Hypothalamus (tissue), 51 donors: ENCODE measurements around the gene DPF3.

Source experiments
- DNase-seq, 51 donors: peaks; one replicate each; lab custom pipeline; 2025; lab: John Stamatoyannopoulos, UW

Gene DPF3

DNA sequence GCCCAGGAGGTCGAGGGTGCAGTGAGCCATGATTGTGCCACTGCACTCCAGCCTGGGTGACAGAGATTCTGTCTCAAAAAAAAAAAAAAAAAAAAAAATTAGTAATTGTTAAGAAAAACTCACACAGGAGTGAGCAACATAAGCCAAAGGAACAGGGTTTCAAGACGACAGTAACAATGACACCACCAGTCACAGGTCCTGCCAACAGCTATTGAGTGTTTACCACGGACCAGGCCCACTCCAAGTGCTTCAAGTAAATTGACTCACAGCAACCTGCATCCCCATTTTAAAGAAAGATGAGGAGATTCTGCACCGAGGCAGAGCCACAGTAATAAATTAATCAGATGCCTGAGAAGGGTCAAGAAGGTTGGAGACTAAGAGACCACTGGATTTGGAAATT, 194.5 kb downstream of the DPF3 start:
- DNase-seq = no peak

DNA sequence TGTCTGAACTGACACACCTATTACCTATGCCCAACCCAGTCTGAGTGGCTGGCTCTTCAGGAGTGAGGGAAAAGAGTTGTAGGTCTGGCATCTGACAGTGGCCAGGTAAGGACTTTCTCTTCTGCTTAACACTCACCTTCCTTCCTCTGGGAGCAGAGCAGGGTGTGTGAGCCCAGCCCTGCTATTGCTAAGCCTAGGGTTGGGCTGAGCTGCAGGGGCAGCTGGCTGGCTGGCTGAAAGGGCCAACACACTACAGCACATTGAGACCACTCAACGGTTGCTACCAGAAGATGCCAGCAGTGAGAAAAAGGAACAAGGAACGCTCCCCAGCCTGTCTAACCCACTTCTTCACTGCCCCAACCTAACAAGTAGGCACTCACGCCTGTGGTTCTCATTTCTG, 201.2 kb downstream of the DPF3 start:
- DNase-seq = peak in 8 of 51 donors; percentile 8 to 26 (median 16)

GRCh38 chr14:72690324-72690723, 203.6 kb downstream of the DPF3 start:
- DNase-seq = no peak

DNA sequence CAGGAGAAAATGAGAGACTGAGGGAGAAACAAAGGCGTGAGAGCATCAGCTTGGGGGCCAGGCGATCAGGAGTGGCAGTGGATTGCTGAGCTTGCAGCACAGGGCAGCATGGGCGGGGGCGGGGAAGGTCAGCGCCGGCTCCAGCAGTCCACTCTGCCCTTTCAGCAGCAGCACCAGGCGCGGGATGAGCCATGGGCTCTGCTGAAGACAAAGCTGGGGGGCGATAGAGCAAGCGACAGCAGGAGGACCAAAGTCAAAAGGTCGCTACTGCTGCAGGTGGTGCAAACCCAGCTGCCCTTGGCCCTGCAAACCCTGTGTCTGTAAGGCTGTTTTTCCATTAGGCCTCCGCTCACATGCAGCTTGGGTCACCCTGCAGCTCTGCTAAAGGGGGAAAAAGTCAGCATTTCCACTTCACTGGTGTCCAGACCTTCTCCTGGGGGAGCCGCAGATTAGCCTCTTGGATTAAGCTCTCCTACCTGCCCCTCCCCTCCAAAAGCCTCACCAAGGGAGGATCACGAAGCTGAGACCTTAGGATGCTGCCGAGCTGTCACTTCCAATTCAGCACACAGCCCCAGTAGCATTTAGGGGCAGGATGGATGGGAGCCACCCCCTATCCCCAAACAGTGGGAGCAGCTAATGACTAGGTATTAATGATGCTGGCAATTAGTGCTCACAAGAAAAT, 204.8 kb downstream of the DPF3 start:
- no peak for DNase-seq

DNA sequence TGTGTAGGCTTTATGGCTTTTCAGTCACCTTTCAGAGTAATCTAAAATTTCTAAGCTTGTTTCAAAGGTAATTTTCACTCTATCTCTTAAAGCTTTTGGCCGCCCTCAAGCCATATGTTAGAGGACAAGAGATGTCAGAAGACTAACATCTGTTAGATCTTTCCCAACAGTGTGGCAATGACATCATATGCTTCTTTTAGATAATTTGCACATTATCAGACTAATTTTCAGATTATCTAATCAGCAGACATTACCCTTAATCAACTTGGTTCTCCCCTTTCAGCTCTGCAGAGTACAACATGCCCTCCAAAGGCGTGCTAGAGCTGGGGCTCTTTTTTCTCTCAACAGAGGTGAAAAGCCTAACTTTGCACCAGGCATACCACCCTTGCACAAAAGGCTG, 207.1 kb downstream of the DPF3 start:
- no peak for DNase-seq

DNA sequence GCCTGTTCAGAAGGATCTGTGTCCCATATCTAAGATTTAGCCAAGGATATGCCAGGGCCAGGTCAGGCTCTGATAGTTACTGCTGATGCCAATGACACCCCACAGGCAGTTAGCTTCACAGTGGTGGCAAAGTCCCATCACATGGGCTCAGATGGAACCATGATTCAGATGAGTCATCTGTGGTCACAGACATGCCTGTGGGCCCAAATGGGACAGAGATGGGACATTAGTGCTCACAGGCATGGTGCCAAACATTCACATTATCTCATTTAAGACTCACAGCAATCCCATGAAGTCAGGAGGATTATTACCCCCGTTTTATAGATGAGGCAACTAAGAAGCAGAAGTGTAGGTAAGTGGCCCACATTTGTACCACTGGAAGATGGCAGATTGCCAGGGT, 207.8 kb downstream of the DPF3 start:
- DNase-seq = no peak

DNA sequence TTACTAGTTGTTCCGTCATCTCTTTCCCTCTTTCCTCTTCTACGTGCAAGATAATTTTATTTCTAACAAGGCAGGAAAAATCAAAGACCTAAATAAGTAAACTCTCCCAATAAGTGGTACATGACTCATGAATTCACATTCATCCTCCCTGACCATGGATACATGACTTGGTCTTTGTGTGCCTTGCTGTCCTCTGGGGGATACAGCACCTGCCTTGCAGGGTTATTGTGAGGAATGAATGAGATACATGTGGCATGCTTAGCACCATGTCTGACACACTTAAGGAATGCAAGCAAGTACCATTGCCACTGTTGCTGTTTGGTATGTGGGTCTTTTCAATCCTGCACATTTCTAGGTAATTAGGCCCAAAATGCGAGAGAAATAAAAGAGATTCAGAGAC, 208.4 kb downstream of the DPF3 start:
- DNase-seq = no peak

GRCh38 chr14:72683787-72684186, 210.1 kb downstream of the DPF3 start:
- DNase-seq = no peak

- no peak for DNase-seq
Observed at GRCh38 chr14:72682188-72682587, 211.7 kb downstream of the DPF3 start.

- DNase-seq = no peak
Observed at GRCh38 chr14:72680853-72681640, 212.9 kb downstream of the DPF3 start.

- DNase-seq = peak in 31 of 51 donors; percentile 9 to 64 (median 37)
Observed at GRCh38 chr14:72679536-72680151, 214.3 kb downstream of the DPF3 start.

- peak in 29 of 51 donors; percentile 9 to 73 (median 39) for DNase-seq
Observed at GRCh38 chr14:72679141-72679535, 214.8 kb downstream of the DPF3 start.

GRCh38 chr14:72678356-72678755, 215.5 kb downstream of the DPF3 start:
- no peak for DNase-seq

GRCh38 chr14:72677664-72678063, 216.2 kb downstream of the DPF3 start:
- DNase-seq = no peak

GRCh38 chr14:72675126-72675525, 218.8 kb downstream of the DPF3 start:
- DNase-seq = no peak

DNA sequence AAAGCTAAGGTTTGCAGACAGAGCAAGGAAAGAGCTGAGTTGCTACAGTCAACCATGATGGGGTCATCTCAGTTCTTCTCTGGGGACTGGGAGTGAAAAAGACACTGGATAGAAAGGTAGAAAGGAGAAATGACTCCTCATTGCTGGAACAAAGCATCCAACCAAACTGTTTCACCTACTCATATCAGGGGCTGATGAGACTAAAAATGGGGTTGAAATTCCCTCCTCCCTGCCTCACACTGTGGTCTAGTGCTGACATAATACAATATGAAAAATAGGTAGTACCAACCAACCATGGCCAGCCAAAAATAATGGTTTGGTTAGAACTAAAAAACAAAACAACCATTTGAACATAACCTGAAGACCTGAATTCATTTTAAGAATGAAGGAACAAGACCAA, 220.7 kb downstream of the DPF3 start:
- no peak for DNase-seq

- DNase-seq = no peak
Observed at GRCh38 chr14:72666610-72667009, 227.3 kb downstream of the DPF3 start.

- no peak for DNase-seq
Observed at GRCh38 chr14:72665259-72665658, 228.6 kb downstream of the DPF3 start.

- no peak for DNase-seq
Observed at GRCh38 chr14:72664651-72665050, 229.2 kb downstream of the DPF3 start.

- no peak for DNase-seq
Observed at GRCh38 chr14:72663956-72664650, 229.8 kb downstream of the DPF3 start.

GRCh38 chr14:72663076-72663487, 230.8 kb downstream of the DPF3 start:
- DNase-seq = no peak
